H9 (cell line): Measurements from ENCODE around the gene ISLR2. TPM values are rescaled to one million over a fixed set of nuclear protein-coding genes. Genes with fewer than 3 reads are reported as not detected.

Experiments
- DNase-seq: peaks from one replicate; pipeline ENCODE4 v3.0.0-alpha.2; 2017
- H2AFZ ChIP-seq: one replicate; pipeline ENCODE4 v1.6.1; 2013; ENCODE audit warnings: mild to moderate bottlenecking, low read length, control low read depth, moderate library complexity
- H2AK5ac ChIP-seq: 2 replicates; pipeline ENCODE4 v1.6.1; 2013; ENCODE audit warnings: low read length, control low read depth, mixed read lengths; ENCODE audit not compliant: insufficient read length
- H2BK120ac ChIP-seq: one replicate; pipeline ENCODE4 v1.6.1; 2013; ENCODE audit warnings: low read depth, mild to moderate bottlenecking, low read length, control low read depth, inconsistent platforms; ENCODE audit not compliant: poor library complexity, severe bottlenecking
- H2BK12ac ChIP-seq: 2 replicates; pipeline ENCODE4 v1.6.1; 2013; ENCODE audit warnings: low read length, control low read depth, mixed read lengths, low read depth; ENCODE audit not compliant: insufficient read length
- H2BK15ac ChIP-seq: 2 replicates; pipeline ENCODE4 v1.6.1; 2013; ENCODE audit warnings: low read depth, low read length, control low read depth
- H2BK20ac ChIP-seq: one replicate; pipeline ENCODE4 v1.6.1; 2013; ENCODE audit warnings: low read depth, mild to moderate bottlenecking, low read length, control low read depth, inconsistent platforms; ENCODE audit not compliant: poor library complexity, severe bottlenecking
- H2BK5ac ChIP-seq: 2 replicates; pipeline ENCODE4 v1.6.1; 2013; ENCODE audit warnings: low read length, control low read depth, mixed read lengths; ENCODE audit not compliant: insufficient read length
- H3K14ac ChIP-seq: 2 replicates; pipeline ENCODE4 v1.6.1; 2013; ENCODE audit warnings: low read length, control low read depth; ENCODE audit not compliant: insufficient read depth
- H3K18ac ChIP-seq: 2 replicates; pipeline ENCODE4 v1.6.1; 2013; ENCODE audit warnings: low read depth, mild to moderate bottlenecking, mixed read lengths, low read length, control low read depth; ENCODE audit not compliant: insufficient read length
- H3K23ac ChIP-seq: 2 replicates; pipeline ENCODE4 v1.6.1; 2013; ENCODE audit warnings: low read length, control low read depth, mixed read lengths, low read depth; ENCODE audit not compliant: insufficient read length
- H3K23me2 ChIP-seq: 2 replicates; pipeline ENCODE4 v1.6.1; 2013; ENCODE audit warnings: low read depth, mild to moderate bottlenecking, mixed read lengths, low read length, control low read depth; ENCODE audit not compliant: insufficient read length, poor library complexity, severe bottlenecking
- H3K27ac ChIP-seq: 2 replicates; pipeline ENCODE4 v1.5.1; 2013; ENCODE audit warnings: low read length, control low read depth, mixed read lengths, low read depth; ENCODE audit not compliant: insufficient read length
- H3K27me3 ChIP-seq: 2 replicates; pipeline ENCODE4 v1.6.1; 2013; ENCODE audit warnings: low read length, control low read depth, inconsistent platforms; ENCODE audit not compliant: insufficient read depth
- H3K4ac ChIP-seq: 2 replicates; pipeline ENCODE4 v1.6.1; 2013; ENCODE audit warnings: low read depth, mild to moderate bottlenecking, control low read depth, inconsistent platforms, low read length, moderate library complexity
- H3K4me1 ChIP-seq: 2 replicates; pipeline ENCODE4 v1.6.1; 2013; ENCODE audit warnings: low read length, control low read depth, inconsistent platforms; ENCODE audit not compliant: insufficient read depth
- H3K4me2 ChIP-seq: 2 replicates; pipeline ENCODE4 v1.6.1; 2013; ENCODE audit warnings: low read length, control low read depth, mixed read lengths; ENCODE audit not compliant: insufficient read length, insufficient read depth
- H3K56ac ChIP-seq: 2 replicates; pipeline ENCODE4 v1.6.1; 2013; ENCODE audit warnings: low read depth, mild to moderate bottlenecking, mixed read lengths, low read length, control low read depth; ENCODE audit not compliant: insufficient read length
- H3K79me1 ChIP-seq: 2 replicates; pipeline ENCODE4 v1.6.1; 2013; ENCODE audit warnings: low read depth, mild to moderate bottlenecking, moderate library complexity, low read length, control low read depth, inconsistent platforms; ENCODE audit not compliant: insufficient read depth, poor library complexity, severe bottlenecking
- H3K79me2 ChIP-seq: 2 replicates; pipeline ENCODE4 v1.6.1; 2013; ENCODE audit warnings: low read length, control low read depth, inconsistent platforms; ENCODE audit not compliant: insufficient read depth
- H3K9ac ChIP-seq: 2 replicates; pipeline ENCODE4 v1.6.1; 2013; ENCODE audit warnings: low read length, control low read depth, mixed read lengths; ENCODE audit not compliant: insufficient read length; ENCODE audit errors: extremely low read depth
- H3K9me3 ChIP-seq: one replicate; pipeline ENCODE4 v1.6.1; 2013; ENCODE audit warnings: low read depth, low read length, inconsistent platforms; ENCODE audit not compliant: control insufficient read depth
- H3T11ph ChIP-seq: one replicate; pipeline ENCODE4 v1.6.1; 2013; ENCODE audit warnings: mild to moderate bottlenecking, low read length, control low read depth, inconsistent platforms
- H4K20me1 ChIP-seq: one replicate; pipeline ENCODE4 v1.6.1; 2013; ENCODE audit not compliant: control insufficient read depth, insufficient read length, insufficient read depth
- H4K5ac ChIP-seq: 2 replicates; pipeline ENCODE4 v1.6.1; 2013; ENCODE audit warnings: low read depth, mild to moderate bottlenecking, mixed read lengths, low read length, control low read depth; ENCODE audit not compliant: insufficient read length
- H4K8ac ChIP-seq: replicated peaks from 2 replicates; pipeline ENCODE4 v1.6.1; 2013; ENCODE audit warnings: low read length, control low read depth, mixed read lengths, low read depth; ENCODE audit not compliant: insufficient read length
- H4K91ac ChIP-seq: 2 replicates; pipeline ENCODE4 v1.6.1; 2013; ENCODE audit warnings: low read depth, mild to moderate bottlenecking, moderate library complexity, mixed read lengths, low read length, control low read depth; ENCODE audit not compliant: insufficient read length
- H3K27ac Mint-ChIP-seq, 3 experiments: 2 replicates in 2 of 3; 3 replicates in 1 of 3; pipeline ENCODE4 v1.8.0; 2020 to 2021; ENCODE audit warnings: mixed read lengths in 3 of 3, mild to moderate bottlenecking in 1 of 3, moderate library complexity in 1 of 3
- H3K27me3 Mint-ChIP-seq: 2 replicates; pipeline ENCODE4 v1.8.0; 2021; ENCODE audit warnings: low read depth, mild to moderate bottlenecking, moderate library complexity, mixed read lengths
- H3K36me3 Mint-ChIP-seq, 3 experiments: 2 replicates in 2 of 3; 3 replicates in 1 of 3; pipeline ENCODE4 v1.8.0; 2020 to 2021; ENCODE audit warnings: low read depth in 3 of 3, mixed read lengths in 3 of 3; ENCODE audit not compliant: insufficient read depth in 1 of 3
- H3K4me1 Mint-ChIP-seq, 2 experiments: 2 replicates each; pipeline ENCODE4 v1.8.0; 2020; ENCODE audit warnings: mixed read lengths in 2 of 2
- H3K4me3 Mint-ChIP-seq, 2 experiments: 2 replicates in 1 of 2; 3 replicates in 1 of 2; pipeline ENCODE4 v1.8.0; 2020 to 2021; ENCODE audit warnings: mild to moderate bottlenecking in 2 of 2, mixed read lengths in 2 of 2, moderate library complexity in 1 of 2
- H3K9me3 Mint-ChIP-seq, 2 experiments: 2 replicates in 1 of 2; 3 replicates in 1 of 2; pipeline ENCODE4 v1.8.0; 2020; ENCODE audit warnings: mild to moderate bottlenecking in 2 of 2, mixed read lengths in 2 of 2, moderate library complexity in 1 of 2
- CTCF ChIP-seq: fragments of 200-600 bp; sonication (generic); conservative IDR thresholded peaks from 3 replicates; pipeline ENCODE4 v1.8.0; 2021; ENCODE audit warnings: antibody characterized with exemption, mild to moderate bottlenecking
- WGBS: extraction: QIAGEN DNeasy Blood & Tissue Kit; methylation state at CpG from one replicate; pipeline ENCODE4 v1.1.7; 2013; ENCODE audit warnings: missing lambda C conversion rate, low lambda C conversion rate, mixed read lengths; ENCODE audit not compliant: insufficient read length; ENCODE audit errors: extremely low coverage; 5-methylcytosine and 5-hydroxymethylcytosine counted together
- total RNA-seq: library from RNA; stranded (reverse); gene quantifications from 2 replicates; pipeline ENCODE4 v1.2.1, GENCODE V29; 2021

ISLR2 gene
- total RNA-seq, 1 experiment from 2014 or later, result 0.09 TPM

GRCh38 chr15:74184582-74185091, 54.3 kb downstream of the ISLR2 start:
- no peak for TF ChIP-seq CTCF
- no peak overlapping the region for H3K56ac ChIP-seq
- no peaks in the 10 kb centered on the region for H3K79me2 ChIP-seq
- H2AFZ ChIP-seq, result no peak overlapping the region
- no peak overlapping the region; a peak in 1 of 7 replicates for H3K27ac Mint-ChIP-seq
- H3K27ac ChIP-seq, result no peak overlapping the region
- H3K27me3 Mint-ChIP-seq, result peaks cover 20% of the 10 kb centered on the region
- H3K18ac ChIP-seq, result no peak overlapping the region
- H3K9me3 Mint-ChIP-seq, result no peaks in the 10 kb centered on the region
- no peak overlapping the region for H2BK12ac ChIP-seq
- no peak overlapping the region for H4K8ac ChIP-seq
- peaks cover 0 to 4% (median 0%) of the 10 kb centered on the region in 3 experiments; a peak in 2 of 7 replicates for H3K36me3 Mint-ChIP-seq
- no peak overlapping the region for H4K91ac ChIP-seq
- H2AK5ac ChIP-seq, result no peak overlapping the region
- H2BK120ac ChIP-seq, result no peak overlapping the region
- H2BK5ac ChIP-seq, result no peak overlapping the region
- H3K14ac ChIP-seq, result no peak overlapping the region
- no peak overlapping the region for H2BK20ac ChIP-seq
- H3K79me1 ChIP-seq, result no peaks in the 10 kb centered on the region
- H3K4me1 ChIP-seq, result no peaks in the 10 kb centered on the region
- WGBS, result no CpG with 5 or more reads among the region's 12 CpGs
- H4K20me1 ChIP-seq, result no peaks in the 10 kb centered on the region
- H2BK15ac ChIP-seq, result no peak overlapping the region
- H3K4ac ChIP-seq, result no peak overlapping the region
- H3K4me3 Mint-ChIP-seq, result no peak overlapping the region
- no peaks in the 10 kb centered on the region for H3K23me2 ChIP-seq
- no peak overlapping the region for H4K5ac ChIP-seq
- H3K9ac ChIP-seq, result no peak overlapping the region
- no peaks in the 10 kb centered on the region for H3K9me3 ChIP-seq
- H3K23ac ChIP-seq, result no peak overlapping the region
- peaks cover 0 to 2% of the 10 kb centered on the region in 2 experiments; a peak in 1 of 4 replicates for H3K4me1 Mint-ChIP-seq
- no peak for DNase-seq
- no peaks in the 10 kb centered on the region for H3K27me3 ChIP-seq
- no peak overlapping the region for H3K4me2 ChIP-seq
- no peak overlapping the region for H3T11ph ChIP-seq
